Activated CD8-positive, alpha-beta memory T cell treated with anti-CD3 and anti-CD28 coated beads, Interleukin-2, amount 50 U/mL, for 24 hours (primary cell): ENCODE results near the gene LIFR.

Source experiments
- DNase-seq: peaks from one replicate; pipeline ENCODE4 v3.0.0-alpha.2; 2020; ENCODE audit errors: extremely low read depth

Gene LIFR

GRCh38 chr5:38548064-38548759, 8.2 kb downstream of the LIFR start:
- no peak for DNase-seq

- DNase-seq: no peak
Measured at GRCh38 chr5:38547257-38547656, 9.2 kb downstream of the LIFR start.

GRCh38 chr5:38546691-38547146, 9.7 kb downstream of the LIFR start:
- no peak for DNase-seq

- DNase-seq: no peak
Measured at GRCh38 chr5:38543886-38544285, 12.6 kb downstream of the LIFR start.

GRCh38 chr5:38543074-38543473, 13.4 kb downstream of the LIFR start:
- DNase-seq: no peak

GRCh38 chr5:38541174-38541725, 15.2 kb downstream of the LIFR start:
- DNase-seq: no peak

GRCh38 chr5:38540314-38540713, 16.1 kb downstream of the LIFR start:
- DNase-seq: no peak

- no peak for DNase-seq
Measured at GRCh38 chr5:38538161-38538560, 18.3 kb downstream of the LIFR start.

GRCh38 chr5:38537505-38537904, 18.9 kb downstream of the LIFR start:
- DNase-seq: no peak

GRCh38 chr5:38536968-38537367, 19.5 kb downstream of the LIFR start:
- DNase-seq: no peak

- no peak for DNase-seq
Measured at GRCh38 chr5:38535845-38536244, 20.6 kb downstream of the LIFR start.

- no peak for DNase-seq
Measured at GRCh38 chr5:38535248-38535750, 21.1 kb downstream of the LIFR start.

GRCh38 chr5:38534156-38534453, 22.3 kb downstream of the LIFR start:
- no peak for DNase-seq

- no peak for DNase-seq
Measured at GRCh38 chr5:38533286-38534155, 22.9 kb downstream of the LIFR start.

- no peak for DNase-seq
Measured at GRCh38 chr5:38532165-38532669, 24.2 kb downstream of the LIFR start.

- DNase-seq: no peak
Measured at GRCh38 chr5:38531518-38531917, 24.9 kb downstream of the LIFR start.

- no peak for DNase-seq
Measured at GRCh38 chr5:38529955-38530646, 26.3 kb downstream of the LIFR start.

GRCh38 chr5:38528162-38528703, 28.2 kb downstream of the LIFR start:
- DNase-seq: no peak

- no peak for DNase-seq
Measured at GRCh38 chr5:38527475-38527874, 29.0 kb downstream of the LIFR start.

GRCh38 chr5:38524022-38524421, 32.4 kb downstream of the LIFR start:
- DNase-seq: no peak

GRCh38 chr5:38519476-38519875, 37.0 kb downstream of the LIFR start:
- DNase-seq: no peak

GRCh38 chr5:38518341-38518740, 38.1 kb downstream of the LIFR start:
- DNase-seq: no peak
